Thoracic aorta (tissue), 2 donors: Measurements from ENCODE around the gene DMTF1. TPM values are rescaled to one million over a fixed set of nuclear protein-coding genes. Genes with fewer than 3 reads are reported as not detected.

Source experiments
- ATAC-seq: fragments of 150-250 bp; one replicate; pipeline ENCODE4 v1.8.0; 2017; ENCODE audit warnings: low read depth; ENCODE audit not compliant: insufficient number of reproducible peaks, low FRiP score
- DNase-seq: peaks from one replicate; pipeline ENCODE4 v3.0.0-alpha.2; 2020; ENCODE audit warnings: low spot score
- H3K27ac ChIP-seq, 2 donors: fragments of 200-600 bp; sonication (generic); 1 replicate in 1 of 2; 2 replicates in 1 of 2; pipeline ENCODE4 v1.5.1; 2016; ENCODE audit warnings: mild to moderate bottlenecking in 2 of 2, moderate library complexity in 2 of 2
- H3K27me3 ChIP-seq: fragments of 200-600 bp; sonication (generic); replicated peaks from 2 replicates; pipeline ENCODE4 v1.6.0; 2016; ENCODE audit warnings: mild to moderate bottlenecking; ENCODE audit not compliant: insufficient read depth
- H3K36me3 ChIP-seq: fragments of 200-600 bp; sonication (generic); one replicate; pipeline ENCODE4 v1.5.1; 2016
- H3K4me1 ChIP-seq, 2 donors: fragments of 200-600 bp; sonication (generic); 1 replicate in 1 of 2; 2 replicates in 1 of 2; pipeline versions ENCODE4 v1.5.1 to v1.6.0; 2016; ENCODE audit warnings: low read depth in 2 of 2, mild to moderate bottlenecking in 1 of 2; ENCODE audit not compliant: control insufficient read depth in 1 of 2
- H3K4me3 ChIP-seq: fragments of 200-600 bp; sonication (generic); 2 replicates; pipeline ENCODE4 v1.5.1; 2016; ENCODE audit warnings: mild to moderate bottlenecking
- H3K9me3 ChIP-seq: fragments of 200-600 bp; sonication (generic); 2 replicates; pipeline ENCODE4 v1.5.1; 2016
- total RNA-seq, 2 donors: library from RNA; depleted of rRNA; stranded (reverse); fragments of >200 nt; gene quantifications; one replicate each; pipeline versions ENCODE4 v1.1.0 to v1.2.3, GENCODE V29; 2016
- TF ChIP-seq, protein P1 (sequence below): fragments of 200-600 bp; sonication (generic); IDR thresholded peaks from one replicate; pipeline ENCODE4 v1.5.1; 2019; ENCODE audit warnings: antibody characterized with exemption

The DMTF1 gene
- total RNA-seq, 2 donors from 2014 or later: 108 to 172 TPM

- Histone ChIP-seq H3K27ac (no peak overlapping the region), H3K27me3 (no peaks in the 10 kb centered on the region), H3K4me3 (no peak overlapping the region), H3K36me3 (peaks cover 55% of the 10 kb centered on the region), H3K9me3 (no peaks in the 10 kb centered on the region), H3K4me1 (no peaks in the 10 kb centered on the region)
- ATAC-seq (no peak), DNase-seq (no peak)
- TF ChIP-seq, protein P1, sequence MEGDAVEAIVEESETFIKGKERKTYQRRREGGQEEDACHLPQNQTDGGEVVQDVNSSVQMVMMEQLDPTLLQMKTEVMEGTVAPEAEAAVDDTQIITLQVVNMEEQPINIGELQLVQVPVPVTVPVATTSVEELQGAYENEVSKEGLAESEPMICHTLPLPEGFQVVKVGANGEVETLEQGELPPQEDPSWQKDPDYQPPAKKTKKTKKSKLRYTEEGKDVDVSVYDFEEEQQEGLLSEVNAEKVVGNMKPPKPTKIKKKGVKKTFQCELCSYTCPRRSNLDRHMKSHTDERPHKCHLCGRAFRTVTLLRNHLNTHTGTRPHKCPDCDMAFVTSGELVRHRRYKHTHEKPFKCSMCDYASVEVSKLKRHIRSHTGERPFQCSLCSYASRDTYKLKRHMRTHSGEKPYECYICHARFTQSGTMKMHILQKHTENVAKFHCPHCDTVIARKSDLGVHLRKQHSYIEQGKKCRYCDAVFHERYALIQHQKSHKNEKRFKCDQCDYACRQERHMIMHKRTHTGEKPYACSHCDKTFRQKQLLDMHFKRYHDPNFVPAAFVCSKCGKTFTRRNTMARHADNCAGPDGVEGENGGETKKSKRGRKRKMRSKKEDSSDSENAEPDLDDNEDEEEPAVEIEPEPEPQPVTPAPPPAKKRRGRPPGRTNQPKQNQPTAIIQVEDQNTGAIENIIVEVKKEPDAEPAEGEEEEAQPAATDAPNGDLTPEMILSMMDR: no peak
Observed at GRCh38 chr7:87190783-87191182, 38.5 kb downstream of the DMTF1 start.

DNA sequence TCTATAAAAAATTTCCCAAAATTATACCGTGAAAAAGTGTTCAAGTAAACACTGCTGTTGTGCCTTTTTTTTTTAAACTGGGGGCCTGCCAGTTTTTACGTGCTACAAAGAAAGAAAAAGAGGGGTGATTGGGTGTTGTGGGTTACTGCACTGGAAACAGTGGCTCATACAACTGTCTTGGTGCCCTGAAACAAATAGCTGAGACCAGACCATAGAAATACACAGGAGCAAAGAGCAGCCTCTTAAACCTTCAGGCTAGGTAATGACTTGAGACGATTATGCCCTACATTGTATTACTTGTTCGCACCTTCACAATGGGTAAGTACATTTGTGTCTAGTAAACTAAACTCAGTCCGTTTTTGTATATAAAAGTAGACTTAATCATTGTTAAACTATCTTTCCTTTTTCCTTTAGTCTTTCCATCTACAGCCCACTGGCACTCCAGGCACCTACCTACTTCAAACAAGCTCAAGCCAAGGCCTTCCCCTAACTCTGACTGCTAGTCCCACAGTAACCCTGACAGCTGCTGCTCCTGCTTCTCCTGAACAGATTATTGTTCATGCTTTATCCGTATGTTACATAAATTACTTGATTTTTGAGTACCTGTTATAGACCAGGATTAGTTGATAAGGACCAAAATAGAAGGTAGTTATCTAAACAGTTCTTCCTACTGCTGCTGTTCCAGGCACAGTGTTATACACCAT lies 40.7 kb downstream of the DMTF1 start:
- Histone ChIP-seq H3K27ac (no peak overlapping the region), H3K27me3 (no peaks in the 10 kb centered on the region), H3K36me3 (peaks cover 53% of the 10 kb centered on the region), H3K9me3 (no peaks in the 10 kb centered on the region), H3K4me3 (no peak overlapping the region), H3K4me1 (no peaks in the 10 kb centered on the region)
- ATAC-seq (no peak), DNase-seq (no peak)
- TF ChIP-seq, protein P1: no peak

GRCh38 chr7:87193912-87194311 lies 41.7 kb downstream of the DMTF1 start:
- ATAC-seq: no peak
- Histone ChIP-seq H3K36me3 (peaks cover 50% of the 10 kb centered on the region), H3K27ac (no peak overlapping the region), H3K4me3 (no peak overlapping the region), H3K4me1 (no peaks in the 10 kb centered on the region), H3K27me3 (no peaks in the 10 kb centered on the region), H3K9me3 (no peaks in the 10 kb centered on the region)
- no peak for DNase-seq
- TF ChIP-seq, protein P1: no peak

- DNase-seq: no peak
- TF ChIP-seq, protein P1: no peak
- Histone ChIP-seq H3K27ac (no peak overlapping the region), H3K4me3 (no peak overlapping the region), H3K9me3 (no peaks in the 10 kb centered on the region), H3K27me3 (no peaks in the 10 kb centered on the region), H3K36me3 (peaks cover 18% of the 10 kb centered on the region), H3K4me1 (peaks cover 0 to 4% of the 10 kb centered on the region in 2 donors)
- no peak for ATAC-seq
Observed at GRCh38 chr7:87199241-87199640, 47.0 kb downstream of the DMTF1 start.

DNA sequence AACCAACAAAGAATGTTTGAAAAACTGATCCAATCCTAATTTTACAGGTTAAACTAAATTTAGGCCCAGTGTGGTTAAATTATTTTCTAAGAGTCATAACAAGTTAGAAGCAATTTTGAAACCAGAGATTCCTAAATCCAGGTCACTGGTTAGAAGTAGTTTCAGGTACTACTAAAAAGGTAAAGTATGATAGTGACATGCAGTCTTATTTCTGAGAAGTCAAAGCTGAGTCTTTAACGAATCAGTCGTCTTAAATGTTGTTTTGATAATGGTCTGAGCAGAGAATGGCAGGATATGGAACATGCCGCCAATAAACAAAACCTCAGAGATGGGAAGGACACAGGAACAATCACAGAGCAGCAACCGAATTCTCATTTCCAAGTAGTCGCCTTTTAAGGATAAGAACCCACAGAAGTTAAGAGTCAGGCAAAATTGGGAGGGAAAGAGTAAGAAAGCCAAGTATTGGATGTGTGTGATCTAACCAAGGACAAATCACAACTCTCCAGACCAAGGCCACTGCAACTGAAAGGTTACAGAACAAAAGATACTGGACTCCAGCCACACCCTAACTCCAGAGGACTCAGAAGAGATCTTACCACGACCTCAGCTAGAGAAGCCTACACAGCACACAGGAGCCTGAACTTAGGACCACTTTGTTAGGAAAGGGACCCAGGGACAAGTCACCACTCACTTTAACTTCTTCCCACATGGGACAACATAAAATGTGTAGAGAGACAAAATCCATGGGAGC lies 47.6 kb downstream of the DMTF1 start:
- Histone ChIP-seq H3K36me3 (peaks cover 16% of the 10 kb centered on the region), H3K4me3 (no peak overlapping the region), H3K27ac (no peak overlapping the region), H3K4me1 (peaks cover 0 to 4% of the 10 kb centered on the region in 2 donors), H3K27me3 (no peaks in the 10 kb centered on the region), H3K9me3 (peaks cover 4% of the 10 kb centered on the region)
- DNase-seq (no peak), ATAC-seq (no peak)
- TF ChIP-seq, protein P1: no peak
